NCI-H526 (cell line): Measurements from ENCODE around the gene ADPRH.
A peak's percentile ranks its signal among the peaks of the same experiment; 100 is the strongest.

Experiments used
- DNase-seq, 2 experiments: peaks; one replicate each; lab custom pipeline; 2025; lab: John Stamatoyannopoulos, UW

ADPRH gene

GRCh38 chr3:119596398-119596797 lies 17.1 kb downstream of the ADPRH start:
- DNase-seq, result no peak

- DNase-seq, result no peak
These were observed 18.4 kb downstream of the ADPRH start, which contains the start of gene PLA1A for GRCh38 chr3:119597548-119598288. Gene PLA1A, plus strand, starts transcription at chr3:119597885. Its CDS starts 29 bp downstream, at chr3:119597914.

GRCh38 chr3:119598410-119599098 lies 19.3 kb downstream of the ADPRH start:
- peak in 1 of 2 experiments; percentile 7 for DNase-seq

- DNase-seq, result no peak
These were observed 20.4 kb downstream of the ADPRH start for GRCh38 chr3:119599558-119600174.

- DNase-seq, result peak in 1 of 2 experiments; percentile 19
These were observed 21.4 kb downstream of the ADPRH start for GRCh38 chr3:119600732-119601131.

- no peak for DNase-seq
These were observed 21.9 kb downstream of the ADPRH start for GRCh38 chr3:119601154-119601553.

GRCh38 chr3:119602676-119603075 lies 23.4 kb downstream of the ADPRH start:
- no peak for DNase-seq

- DNase-seq, result no peak
These were observed 25.6 kb downstream of the ADPRH start for GRCh38 chr3:119604878-119605277.

GRCh38 chr3:119608405-119609000 lies 29.2 kb downstream of the ADPRH start:
- DNase-seq, result no peak

GRCh38 chr3:119609301-119609700 lies 30.0 kb downstream of the ADPRH start:
- no peak for DNase-seq

GRCh38 chr3:119611664-119612063 lies 32.4 kb downstream of the ADPRH start:
- no peak for DNase-seq

GRCh38 chr3:119613201-119613600 lies 33.9 kb downstream of the ADPRH start:
- DNase-seq, result no peak

GRCh38 chr3:119613872-119614271 lies 34.6 kb downstream of the ADPRH start:
- DNase-seq, result no peak

- no peak for DNase-seq
These were observed 36.8 kb downstream of the ADPRH start for GRCh38 chr3:119616056-119616455.

- DNase-seq, result no peak
These were observed 39.8 kb downstream of the ADPRH start for GRCh38 chr3:119619094-119619493.

GRCh38 chr3:119620899-119621298 lies 41.6 kb downstream of the ADPRH start:
- no peak for DNase-seq

- no peak for DNase-seq
These were observed 44.9 kb downstream of the ADPRH start for GRCh38 chr3:119624002-119624720.

GRCh38 chr3:119625451-119626153 lies 46.3 kb downstream of the ADPRH start:
- DNase-seq, result no peak

GRCh38 chr3:119626196-119626595 lies 46.9 kb downstream of the ADPRH start:
- DNase-seq, result no peak

GRCh38 chr3:119627461-119627860 lies 48.2 kb downstream of the ADPRH start:
- no peak for DNase-seq

- no peak for DNase-seq
These were observed 49.1 kb downstream of the ADPRH start for GRCh38 chr3:119628390-119628789.
